ENCODE results near the gene DAPK3.
"Not testable (repeated sequence)": the region's sequence is repeated elsewhere in the genome, so short reads cannot be mapped to it uniquely, and the experiment has no call there.

DAPK3 gene

GRCh38 chr19:3978145-3978544 lies 7.2 kb upstream of the DAPK3 start:
- DNase-seq (ENCODE audit: low spot score), result no peak

GRCh38 chr19:3977242-3978143 lies 6.6 kb upstream of the DAPK3 start:
- no peak for DNase-seq (ENCODE audit: low spot score)

- no peak for DNase-seq (ENCODE audit: low spot score)
Measured at GRCh38 chr19:3976495-3977241, 5.8 kb upstream of the DAPK3 start.

- DNase-seq (ENCODE audit: low spot score), result no peak
Measured at GRCh38 chr19:3975637-3976087, 4.8 kb upstream of the DAPK3 start.

GRCh38 chr19:3975144-3975543 lies 4.2 kb upstream of the DAPK3 start:
- no peak for DNase-seq (ENCODE audit: low spot score)

GRCh38 chr19:3970313-3970807 lies 539 bp downstream of the DAPK3 start:
- no peak for DNase-seq (ENCODE audit: low spot score)

- peak; percentile 60 for DNase-seq (ENCODE audit: low spot score)
Measured at GRCh38 chr19:3969435-3970312, 1.2 kb downstream of the DAPK3 start.

GRCh38 chr19:3968556-3969434 lies 2.1 kb downstream of the DAPK3 start:
- peak; percentile 96 for DNase-seq (ENCODE audit: low spot score)

GRCh38 chr19:3967983-3968382 lies 2.9 kb downstream of the DAPK3 start:
- not testable (repeated sequence) for DNase-seq (ENCODE audit: low spot score)

- DNase-seq (ENCODE audit: low spot score), result no peak
Measured at GRCh38 chr19:3966051-3967017, 4.6 kb downstream of the DAPK3 start.

GRCh38 chr19:3964256-3965194 lies 6.4 kb downstream of the DAPK3 start:
- DNase-seq (ENCODE audit: low spot score), result no peak

- no peak for DNase-seq (ENCODE audit: low spot score)
Measured at GRCh38 chr19:3963458-3964255, 7.2 kb downstream of the DAPK3 start.

GRCh38 chr19:3961007-3961406 lies 9.9 kb downstream of the DAPK3 start:
- DNase-seq (ENCODE audit: low spot score), result no peak

GRCh38 chr19:3959766-3960131 lies 11.2 kb downstream of the DAPK3 start:
- DNase-seq (ENCODE audit: low spot score), result no peak

GRCh38 chr19:3958836-3959765 lies 11.8 kb downstream of the DAPK3 start:
- DNase-seq (ENCODE audit: low spot score), result no peak

- DNase-seq (ENCODE audit: low spot score), result no peak
Measured at GRCh38 chr19:3955688-3956087, 15.2 kb downstream of the DAPK3 start.

GRCh38 chr19:3955276-3955675 lies 15.6 kb downstream of the DAPK3 start:
- DNase-seq (ENCODE audit: low spot score), result not testable (repeated sequence)

Measured in GM03348 (cell line).